HEK293T (cell line): Measurements from ENCODE around the gene MARCKS.

Experiments used
- BHLHE40 ChIP-seq: fragments of 450-650 bp; IDR thresholded peaks from 2 replicates; pipeline ENCODE4 v1.6.1; 2016; ENCODE audit warnings: mild to moderate bottlenecking, moderate library complexity, borderline replicate concordance
- ELF4 ChIP-seq: fragments of 450-650 bp; IDR thresholded peaks from 2 replicates; pipeline ENCODE4 v1.6.1; 2017; ENCODE audit warnings: antibody characterized with exemption
- FOXA1 ChIP-seq: fragments of 450-650 bp; IDR thresholded peaks from 2 replicates; pipeline ENCODE4 v1.6.1; 2016; ENCODE audit warnings: mild to moderate bottlenecking
- FOXK2 ChIP-seq: fragments of 450-650 bp; IDR thresholded peaks from 2 replicates; pipeline ENCODE4 v1.6.1; 2016; ENCODE audit warnings: mild to moderate bottlenecking
- FOXM1 ChIP-seq: fragments of 450-650 bp; IDR thresholded peaks from 2 replicates; pipeline ENCODE4 v1.6.1; 2017; ENCODE audit warnings: mild to moderate bottlenecking, borderline replicate concordance
- NFRKB ChIP-seq: fragments of 450-650 bp; IDR thresholded peaks from 2 replicates; pipeline ENCODE4 v1.6.1; 2016; ENCODE audit warnings: mild to moderate bottlenecking, moderate library complexity

DNA sequence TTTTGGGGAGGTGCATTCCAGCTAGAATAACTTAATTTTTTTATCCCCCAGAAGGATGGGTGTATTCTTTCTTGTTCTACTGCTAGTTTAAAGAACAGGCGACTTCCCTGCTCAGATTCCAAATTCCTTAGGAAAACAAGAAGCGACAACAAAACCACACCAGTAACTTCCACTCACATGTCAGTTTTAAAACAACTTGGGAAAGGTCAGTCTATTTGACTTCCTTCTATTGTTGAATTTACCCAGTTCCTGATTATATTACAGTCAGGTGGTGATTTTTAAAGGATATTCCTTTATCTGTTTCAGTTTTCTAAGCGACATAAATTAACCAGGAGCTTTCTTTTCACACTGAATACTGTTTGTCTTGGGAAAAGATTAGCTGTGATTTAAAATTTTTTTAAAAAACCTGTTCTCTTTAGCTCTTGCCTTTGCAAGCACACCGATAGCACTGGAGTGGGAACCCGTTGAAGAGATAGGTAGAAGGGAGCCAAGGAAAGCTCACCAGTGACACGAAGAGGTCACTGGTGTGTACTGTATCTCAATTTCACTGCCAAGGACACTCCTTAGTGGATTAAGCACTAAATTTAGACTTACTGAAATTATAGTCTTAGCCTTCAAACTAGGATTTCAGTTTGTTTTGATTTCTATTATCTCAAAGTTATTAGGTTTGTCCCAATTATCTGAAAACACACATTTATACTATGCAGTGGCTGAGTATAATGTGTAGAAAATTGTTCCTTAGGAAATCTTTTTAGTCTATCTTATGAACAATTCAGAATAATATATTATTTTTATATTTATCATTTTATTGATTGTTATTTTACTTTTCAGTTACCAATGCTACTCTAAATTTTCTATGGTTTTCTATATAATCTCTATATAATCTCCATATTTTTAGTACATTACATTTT lies 22.3 kb downstream of the MARCKS start:
- no peak for TF ChIP-seq BHLHE40
- TF ChIP-seq NFRKB: no peak
- TF ChIP-seq FOXA1: no peak
- no peak for TF ChIP-seq FOXK2
- TF ChIP-seq FOXM1: no peak
- TF ChIP-seq ELF4: no peak
